ENCODE measurements around the gene C16orf92. TPM values are rescaled to one million over a fixed set of nuclear protein-coding genes. Genes with fewer than 3 reads are reported as not detected.

C16orf92 gene
- total and polyA plus RNA-seq, 2 of the 13 experiments (the other 11 are each of a cell fraction or from before 2014, with no cell fraction given) = not detected

DNA sequence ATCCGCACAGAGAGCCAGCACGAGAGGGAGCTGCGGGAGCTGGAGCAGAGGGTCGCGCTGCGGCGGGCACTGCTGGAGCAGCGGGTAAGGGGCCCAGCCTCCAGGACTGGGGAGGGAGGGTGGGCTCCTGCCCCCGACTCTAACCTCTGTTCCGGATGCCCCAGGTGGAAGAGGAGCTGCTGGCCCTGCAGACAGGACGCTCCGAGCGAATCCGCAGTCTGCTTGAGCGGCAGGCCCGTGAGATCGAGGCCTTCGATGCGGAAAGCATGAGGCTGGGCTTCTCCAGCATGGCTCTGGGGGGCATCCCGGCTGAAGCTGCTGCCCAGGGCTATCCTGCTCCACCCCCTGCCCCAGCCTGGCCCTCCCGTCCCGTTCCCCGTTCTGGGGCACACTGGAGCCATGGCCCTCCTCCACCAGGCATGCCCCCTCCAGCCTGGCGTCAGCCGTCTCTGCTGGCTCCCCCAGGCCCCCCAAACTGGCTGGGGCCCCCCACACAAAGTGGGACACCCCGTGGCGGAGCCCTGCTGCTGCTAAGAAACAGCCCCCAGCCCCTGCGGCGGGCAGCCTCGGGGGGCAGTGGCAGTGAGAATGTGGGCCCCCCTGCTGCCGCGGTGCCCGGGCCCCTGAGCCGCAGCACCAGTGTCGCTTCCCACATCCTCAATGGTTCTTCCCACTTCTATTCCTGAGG lies 32.0 kb upstream of the C16orf92 start:
- Histone ChIP-seq H3K27ac (ENCODE audit: extremely low read length, insufficient read depth, low read length) (no peak overlapping the region), H3K4me2 (ENCODE audit: low read depth, low read length) (no peak overlapping the region), H3K79me2 (ENCODE audit: insufficient read depth, low read length) (no peaks in the 10 kb centered on the region), H4K20me1 (ENCODE audit: insufficient read depth, low read length) (no peaks in the 10 kb centered on the region), H3K4me3 (replicated peaks in 1 of 3; ENCODE audit: insufficient read depth in 1 of 3, low read depth in 2 of 3, low read length in 3 of 3) (no peak overlapping the region), H3K9ac (ENCODE audit: insufficient read depth, low read depth, low read length) (no peak overlapping the region), H3K9me3 (ENCODE audit: low read length) (no peaks in the 10 kb centered on the region), H3K36me3 (replicated peaks in 1 of 2; ENCODE audit: control insufficient read depth in 1 of 2, insufficient read depth in 2 of 2, low read length in 2 of 2) (peaks cover 31 to 69% of the 10 kb centered on the region in 2 experiments), H3K27me3 (ENCODE audit: control insufficient read depth in 1 of 2, insufficient read depth in 2 of 2, low read length in 2 of 2) (no peaks in the 10 kb centered on the region; a peak in 1 of 5 replicates), H2AFZ (ENCODE audit: low read length) (no peak overlapping the region), H3K4me1 (ENCODE audit: insufficient read depth, low read length) (peaks cover 13% of the 10 kb centered on the region)
- in situ Hi-C loops (cut with HindIII; ENCODE audit: extremely low pct_ligation_motif_present, low pct_unique_long_range_greater_than_20kb) (no loop called here), intact Hi-C loops (cut with micrococcal nuclease; ENCODE audit: unreplicated experiment) (no loop called here)
- TF ChIP-seq NONO (IDR thresholded peaks at IDR 0.05) (no peak), NONO (CRISPR knock-in tag; conservative IDR thresholded peaks at IDR 0.05) (0 out of 2 replicates have a peak, but pooled peaks have one; percentile 35), NR2C2 (CRISPR knock-in tag; IDR thresholded peaks at IDR 0.05; ENCODE audit: borderline replicate concordance) (no peak), KDM5B (CRISPR knock-in tag; IDR thresholded peaks at IDR 0.05; ENCODE audit: borderline replicate concordance) (0 out of 2 replicates have a peak, but pooled peaks have one; percentile 33), RBFOX2 (IDR thresholded peaks at IDR 0.05; ENCODE audit: low read depth, low read length) (peak; percentile 72), RXRA (CRISPR knock-in tag; IDR thresholded peaks at IDR 0.05) (peak; percentile 21; the same call in 1 of the 2 replicates), AGO2 (optimal IDR thresholded peaks at IDR 0.05; ENCODE audit: low read depth, low read length) (peak; percentile 96)
- WGBS (ENCODE audit: low lambda C conversion rate) = 98% methylated on average over 29 of the region's 35 CpGs
- DNase-seq (ENCODE audit: low spot score) (no peak), ATAC-seq (no peak), FAIRE-seq (no peak)
- CTCF ChIA-PET (ENCODE audit: low intra/inter-chr PET ratio, low total read pairs) = no interaction called here
- BruUV-seq (replicated peaks) = no TSS peak
- POLR2A ChIA-PET = interaction anchor here (0.7 to 1.2 kb wide), 3 partner anchors 15 to 29 kb away, joined by 3 to 7 read pairs (median 3); partner anchors contain the start of genes TAOK2 and TMEM219

DNA sequence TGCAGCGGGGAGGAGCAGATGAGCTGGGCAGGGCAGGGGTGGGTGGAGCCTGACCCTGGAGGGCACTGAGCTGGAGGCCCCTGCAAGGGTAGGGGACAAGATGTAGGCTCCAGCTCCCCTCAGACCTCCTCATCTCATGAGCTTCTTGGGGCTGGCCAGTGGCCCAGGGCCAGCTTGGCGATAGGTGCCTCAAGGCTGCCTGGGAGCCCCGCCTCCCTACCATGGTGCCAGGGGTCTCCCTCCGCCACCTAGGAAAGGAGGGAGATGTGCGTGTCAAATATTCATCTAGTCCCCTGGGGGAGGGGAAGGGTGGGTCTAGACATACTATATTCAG lies 31.5 kb upstream of the C16orf92 start:
- Histone ChIP-seq H3K4me3 (replicated peaks in 1 of 3; ENCODE audit: insufficient read depth in 1 of 3, low read depth in 2 of 3, low read length in 3 of 3) (no peak overlapping the region), H3K9ac (ENCODE audit: insufficient read depth, low read depth, low read length) (no peak overlapping the region), H3K27ac (ENCODE audit: extremely low read length, insufficient read depth, low read length) (no peak overlapping the region), H3K4me2 (ENCODE audit: low read depth, low read length) (no peak overlapping the region), H3K27me3 (ENCODE audit: control insufficient read depth in 1 of 2, insufficient read depth in 2 of 2, low read length in 2 of 2) (peaks cover 0 to 3% of the 10 kb centered on the region in 2 experiments; a peak in 1 of 5 replicates), H3K79me2 (ENCODE audit: insufficient read depth, low read length) (peaks cover 3% of the 10 kb centered on the region), H3K9me3 (ENCODE audit: low read length) (no peaks in the 10 kb centered on the region), H2AFZ (ENCODE audit: low read length) (no peak overlapping the region), H3K36me3 (replicated peaks in 1 of 2; ENCODE audit: control insufficient read depth in 1 of 2, insufficient read depth in 2 of 2, low read length in 2 of 2) (peaks cover 28 to 64% of the 10 kb centered on the region in 2 experiments), H3K4me1 (ENCODE audit: insufficient read depth, low read length) (peaks cover 13% of the 10 kb centered on the region), H4K20me1 (ENCODE audit: insufficient read depth, low read length) (no peaks in the 10 kb centered on the region)
- no peak for DNase-seq (ENCODE audit: low spot score)
- ChIA-PET CTCF (ENCODE audit: low intra/inter-chr PET ratio, low total read pairs) (no interaction called here), POLR2A (interaction anchor here (0.7 to 1.2 kb wide), 3 partner anchors 15 to 30 kb away, joined by 3 to 7 read pairs (median 3); partner anchors contain the start of genes TAOK2 and TMEM219)
- WGBS (ENCODE audit: low lambda C conversion rate) = 93% methylated on average over 5 of the region's 5 CpGs
- no peak for FAIRE-seq
- intact Hi-C loops (cut with micrococcal nuclease; ENCODE audit: unreplicated experiment) (no loop called here), in situ Hi-C loops (cut with HindIII; ENCODE audit: extremely low pct_ligation_motif_present, low pct_unique_long_range_greater_than_20kb) (no loop called here)
- BruUV-seq (replicated peaks) = no TSS peak
- no peak for ATAC-seq
- TF ChIP-seq POLR2A (IDR thresholded peaks at IDR 0.05; ENCODE audit: insufficient read depth in 1 of 2, low read depth in 2 of 2, low read length in 2 of 2) = 0 out of 4 replicates have a peak, but pooled peaks of 1 of the 2 experiments have one; percentile 9
- peak; percentile 74 for TF ChIP-seq AGO2 (optimal IDR thresholded peaks at IDR 0.05; ENCODE audit: low read depth, low read length)
- TF ChIP-seq RBFOX2 (IDR thresholded peaks at IDR 0.05; ENCODE audit: low read depth, low read length) = peak; percentile 24; the same call in 1 of the 2 replicates
- peak; percentile 37; the same call in 1 of the 2 replicates for TF ChIP-seq ZC3H13 (CRISPR knock-in tag; IDR thresholded peaks at IDR 0.05)
- TF ChIP-seq ZBTB42 (CRISPR knock-in tag; IDR thresholded peaks at IDR 0.05) = no peak
- TF ChIP-seq EP300 (IDR thresholded peaks at IDR 0.05; ENCODE audit: low read depth in 2 of 2, low read length in 2 of 2) = no peak
- TF ChIP-seq EP300 (CRISPR knock-in tag; IDR thresholded peaks at IDR 0.05; ENCODE audit: borderline replicate concordance) = 0 out of 2 replicates have a peak, but pooled peaks have one; percentile 18
- no peak for TF ChIP-seq PAX8 (CRISPR knock-in tag; IDR thresholded peaks at IDR 0.05; ENCODE audit: borderline replicate concordance)
- no peak for TF ChIP-seq TOE1 (CRISPR knock-in tag; IDR thresholded peaks at IDR 0.05)
- TF ChIP-seq NONO (IDR thresholded peaks at IDR 0.05) = no peak
- 0 out of 2 replicates have a peak, but pooled peaks have one; percentile 21 for TF ChIP-seq NONO (CRISPR knock-in tag; conservative IDR thresholded peaks at IDR 0.05)
- TF ChIP-seq ZNF570 (CRISPR knock-in tag; IDR thresholded peaks at IDR 0.05; ENCODE audit: borderline replicate concordance) = no peak
